ENCODE measurements around the gene PDCD1.
"Not testable (repeated sequence)": the region's sequence is repeated elsewhere in the genome, so short reads cannot be mapped to it uniquely, and the experiment has no call there.

Gene PDCD1

GRCh38 chr2:241804326-241805229 is 54.1 kb downstream of the PDCD1 start:
- H3K4me3 ChIP-seq (ENCODE audit: control insufficient read depth, low read depth, low read length) = no peak overlapping the region
- TF ChIP-seq CTCF (conservative IDR thresholded peaks at IDR 0.05; ENCODE audit: control insufficient read depth, insufficient read depth, low read depth, low read length) = no peak
- DNase-seq (ENCODE audit: low read depth) = no peak

- peak; percentile 22 for DNase-seq (ENCODE audit: low read depth)
- TF ChIP-seq CTCF (conservative IDR thresholded peaks at IDR 0.05; ENCODE audit: control insufficient read depth, insufficient read depth, low read depth, low read length) = no peak
- no peak overlapping the region for H3K4me3 ChIP-seq (ENCODE audit: control insufficient read depth, low read depth, low read length)
Observed at GRCh38 chr2:241803387-241804325, 55.0 kb downstream of the PDCD1 start.

GRCh38 chr2:241802421-241803318 is 56.0 kb downstream of the PDCD1 start:
- H3K4me3 ChIP-seq (ENCODE audit: control insufficient read depth, low read depth, low read length) = no peak overlapping the region
- no peak for TF ChIP-seq CTCF (conservative IDR thresholded peaks at IDR 0.05; ENCODE audit: control insufficient read depth, insufficient read depth, low read depth, low read length)
- DNase-seq (ENCODE audit: low read depth) = no peak

- no peak for DNase-seq (ENCODE audit: low read depth)
- H3K4me3 ChIP-seq (ENCODE audit: control insufficient read depth, low read depth, low read length) = no peak overlapping the region
- TF ChIP-seq CTCF (conservative IDR thresholded peaks at IDR 0.05; ENCODE audit: control insufficient read depth, insufficient read depth, low read depth, low read length) = no peak
Observed at GRCh38 chr2:241801611-241802420, 56.9 kb downstream of the PDCD1 start.

GRCh38 chr2:241800198-241800903 is 58.3 kb downstream of the PDCD1 start:
- DNase-seq (ENCODE audit: low read depth); H3K4me3 ChIP-seq (ENCODE audit: control insufficient read depth, low read depth, low read length): not testable (repeated sequence)

Data from fibroblast of mammary gland (primary cell).